ENCODE data around the gene SLC19A1.

Gene SLC19A1

DNA sequence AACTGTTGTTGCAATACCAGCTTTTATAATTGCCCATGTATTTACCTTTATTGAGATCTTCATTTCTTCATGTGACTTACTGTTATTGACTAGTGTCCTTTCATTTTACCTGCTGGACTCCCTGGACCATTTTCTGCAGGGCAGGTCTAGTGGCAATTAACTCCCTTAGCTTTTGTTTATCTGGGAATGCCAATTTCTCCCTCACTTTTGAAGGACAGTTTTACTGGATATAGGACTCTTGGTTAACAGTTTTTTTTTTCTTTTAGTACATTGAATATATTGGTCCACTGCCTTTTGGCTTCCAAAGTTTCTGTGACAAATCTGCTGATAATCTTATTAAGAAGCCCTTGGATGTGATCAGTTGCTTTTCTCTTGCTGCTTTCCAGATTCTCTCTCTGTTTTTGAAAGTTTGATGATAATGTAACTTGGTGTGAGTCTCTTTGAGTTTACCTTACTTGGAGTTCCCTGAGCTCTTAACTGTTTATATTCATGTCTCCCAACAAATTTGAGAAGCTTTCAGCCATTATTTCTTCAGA lies 80.4 kb downstream of the SLC19A1 start:
- no peak for DNase-seq

DNA sequence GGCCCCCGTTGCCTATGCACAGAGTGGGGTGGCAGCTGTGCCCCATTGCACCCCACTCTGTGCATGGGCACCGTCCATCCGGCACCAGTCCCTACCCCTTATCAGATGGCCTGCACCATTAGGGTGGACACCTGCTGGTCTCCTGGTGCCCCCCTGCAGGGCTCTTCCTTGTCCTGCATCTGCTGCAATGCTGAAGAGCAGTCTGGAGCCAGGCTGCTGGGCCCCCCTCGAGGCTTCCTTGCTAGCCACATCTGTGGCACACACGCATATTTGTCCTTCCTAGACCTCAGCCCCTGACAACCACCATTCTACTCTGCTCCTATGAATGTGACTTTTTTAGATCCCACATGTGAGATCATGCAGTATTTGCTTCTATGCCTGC lies 80.9 kb downstream of the SLC19A1 start:
- DNase-seq: no peak

DNA sequence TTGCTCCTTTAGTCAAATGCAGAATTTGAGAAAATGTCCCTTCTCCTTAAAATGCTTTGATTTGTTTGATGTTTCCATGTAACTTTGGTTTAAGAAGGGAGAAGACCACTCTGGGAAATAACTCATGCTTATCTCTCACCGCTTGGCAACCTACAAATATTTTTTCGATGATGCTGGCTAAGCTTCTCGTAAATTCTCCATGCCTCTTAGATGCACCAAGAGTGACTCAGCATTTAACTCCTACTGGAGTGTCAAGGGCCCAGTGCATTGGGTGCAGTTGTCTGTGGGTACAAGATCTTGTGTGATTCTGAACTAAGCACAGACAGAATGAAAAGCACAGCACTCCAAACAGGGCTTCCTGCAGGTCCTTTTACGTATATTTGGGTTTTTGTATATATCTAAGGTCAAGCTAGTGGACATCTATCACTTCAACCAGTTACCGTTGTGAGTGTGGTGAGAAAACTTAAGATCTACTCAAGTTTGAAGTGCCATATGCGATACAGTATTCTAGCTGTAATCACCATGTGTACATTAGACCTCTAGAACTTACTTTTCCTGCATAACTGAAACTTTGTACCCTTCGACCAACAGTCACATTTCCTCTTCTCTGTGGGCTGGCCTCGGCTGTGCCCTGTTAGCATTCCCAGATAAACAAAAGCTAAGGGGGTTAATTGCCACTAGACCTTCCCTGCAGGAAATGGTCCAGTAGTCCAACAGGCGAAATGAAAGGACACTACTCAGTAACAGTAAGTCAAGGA lies 81.5 kb downstream of the SLC19A1 start:
- no peak for DNase-seq

DNA sequence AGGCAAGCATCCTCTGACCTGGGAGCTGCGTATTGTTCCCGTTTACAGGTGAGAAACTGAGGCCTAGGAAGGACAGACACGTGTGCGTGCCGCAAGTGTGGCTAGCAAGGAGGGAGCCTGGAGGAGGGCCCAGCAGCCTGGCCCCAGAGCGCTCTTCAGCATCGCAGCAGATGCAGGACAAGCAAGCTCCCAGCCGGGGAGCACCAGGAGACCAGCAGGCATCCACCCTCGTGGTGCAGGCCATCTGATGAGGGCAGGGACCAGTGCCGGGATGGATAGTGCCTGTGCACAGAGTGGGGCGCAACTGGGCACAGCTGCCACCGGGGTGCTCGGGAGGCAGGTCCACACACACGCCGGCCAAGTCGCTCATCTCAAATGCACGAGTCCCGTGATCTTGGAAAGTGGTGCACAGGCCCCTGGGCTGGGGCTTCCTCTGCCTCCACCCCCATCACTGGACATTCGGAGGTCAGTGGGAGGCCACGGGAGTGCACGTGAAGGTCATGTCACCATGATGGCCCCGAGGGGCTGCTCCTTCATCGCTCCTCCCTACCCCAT lies 82.2 kb downstream of the SLC19A1 start:
- DNase-seq: no peak

DNA sequence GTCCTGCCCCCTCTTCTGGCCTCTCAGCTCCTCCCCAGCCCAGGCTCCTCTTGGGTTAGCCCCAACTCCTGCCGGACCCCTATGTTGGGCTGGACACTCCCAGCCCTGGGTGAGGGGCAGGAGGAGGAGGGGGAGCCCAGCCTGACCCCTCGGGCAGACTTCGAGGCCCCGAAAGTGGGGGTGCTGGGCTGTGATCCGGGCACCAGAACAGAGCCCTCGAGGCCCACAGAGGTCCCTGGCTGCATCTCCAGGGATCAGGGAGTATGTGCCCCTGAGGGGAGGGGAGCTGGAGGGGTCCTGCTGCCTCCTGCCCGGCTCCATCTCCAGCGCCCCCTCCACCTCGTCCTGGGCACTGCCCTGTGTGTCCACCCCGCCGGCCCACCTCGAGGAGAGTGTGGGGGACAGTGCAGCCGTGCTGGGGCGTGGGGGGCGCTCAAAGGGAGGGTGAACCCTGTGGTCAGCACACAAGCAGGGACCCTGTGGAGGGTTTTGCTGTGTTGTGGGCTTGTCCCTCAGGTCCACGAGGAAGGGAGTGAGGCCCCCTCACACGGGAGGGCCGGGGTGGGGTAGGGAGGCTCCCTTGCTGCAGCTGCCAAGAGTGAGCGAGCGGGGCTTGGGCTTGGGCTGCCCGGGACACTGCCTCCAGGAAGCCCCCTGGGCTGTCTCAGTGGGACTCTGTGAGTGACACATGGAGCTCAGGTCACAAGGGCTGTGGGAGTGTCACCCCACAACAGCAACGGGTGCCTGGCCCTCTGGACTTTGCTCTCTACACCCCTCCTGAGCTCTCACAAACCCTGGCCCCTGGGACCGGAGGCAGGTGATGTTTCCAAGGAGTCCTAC lies 82.8 kb downstream of the SLC19A1 start:
- no peak for DNase-seq

DNA sequence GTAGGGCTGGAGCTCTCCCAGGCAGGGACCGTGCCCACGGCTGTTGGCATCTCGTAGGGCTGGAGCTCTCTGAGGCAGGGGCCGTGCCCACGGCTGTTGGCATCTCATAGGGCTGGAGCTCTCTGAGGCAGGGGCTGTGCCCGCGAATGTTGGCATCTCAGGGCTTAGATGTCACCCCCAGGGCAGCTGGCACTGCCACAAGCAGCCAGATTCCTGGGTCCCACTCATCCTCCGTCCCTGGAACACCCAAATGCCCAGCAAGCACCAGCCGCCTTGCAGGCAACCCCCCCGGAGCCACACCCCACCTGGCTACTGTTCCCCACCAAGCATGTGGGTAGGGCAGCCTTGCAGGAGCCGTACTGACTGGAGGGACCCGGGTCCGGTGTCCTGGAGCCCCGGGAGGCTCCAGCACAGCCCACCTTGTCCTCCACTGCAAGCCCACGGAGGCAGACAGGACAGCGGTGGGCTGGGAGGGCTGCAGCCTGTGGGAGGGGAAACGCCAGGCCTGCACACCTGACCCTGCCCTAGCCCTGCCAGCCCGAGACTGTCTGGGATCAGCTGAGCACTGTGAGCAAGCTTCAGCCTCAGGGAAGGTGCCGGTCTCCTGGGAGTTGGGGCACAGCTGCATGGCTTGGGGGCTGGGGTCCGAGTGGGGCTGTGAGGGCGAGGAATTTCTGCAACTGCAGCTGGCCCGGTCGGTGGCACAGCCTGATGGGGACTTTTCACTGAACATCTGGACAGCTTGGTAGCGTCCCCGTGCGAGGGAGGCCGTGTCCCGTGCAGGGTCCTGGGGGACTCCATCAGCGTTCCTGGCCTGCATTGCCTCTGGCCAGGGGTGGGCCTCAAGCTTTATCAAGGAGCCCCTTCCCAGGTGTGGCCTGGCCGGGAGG lies 83.7 kb downstream of the SLC19A1 start:
- DNase-seq: no peak

DNA sequence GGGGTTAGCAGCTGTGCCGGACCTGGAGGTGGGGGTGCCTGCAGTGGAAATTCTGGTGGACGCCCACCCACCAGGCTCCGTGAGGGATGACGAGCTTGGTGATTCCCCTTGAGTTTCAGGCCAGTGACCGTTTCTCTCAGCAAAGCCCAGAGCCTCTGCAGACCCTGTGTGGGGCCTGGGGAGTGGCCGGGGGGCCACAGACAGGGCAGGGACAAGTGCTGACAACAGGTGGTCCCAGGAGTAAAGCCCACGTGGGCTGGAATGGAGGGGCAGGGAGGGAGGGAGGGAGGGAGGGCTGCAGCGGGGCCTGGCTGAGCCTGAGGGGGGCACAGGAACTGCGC lies 84.4 kb downstream of the SLC19A1 start:
- DNase-seq: no peak

DNA sequence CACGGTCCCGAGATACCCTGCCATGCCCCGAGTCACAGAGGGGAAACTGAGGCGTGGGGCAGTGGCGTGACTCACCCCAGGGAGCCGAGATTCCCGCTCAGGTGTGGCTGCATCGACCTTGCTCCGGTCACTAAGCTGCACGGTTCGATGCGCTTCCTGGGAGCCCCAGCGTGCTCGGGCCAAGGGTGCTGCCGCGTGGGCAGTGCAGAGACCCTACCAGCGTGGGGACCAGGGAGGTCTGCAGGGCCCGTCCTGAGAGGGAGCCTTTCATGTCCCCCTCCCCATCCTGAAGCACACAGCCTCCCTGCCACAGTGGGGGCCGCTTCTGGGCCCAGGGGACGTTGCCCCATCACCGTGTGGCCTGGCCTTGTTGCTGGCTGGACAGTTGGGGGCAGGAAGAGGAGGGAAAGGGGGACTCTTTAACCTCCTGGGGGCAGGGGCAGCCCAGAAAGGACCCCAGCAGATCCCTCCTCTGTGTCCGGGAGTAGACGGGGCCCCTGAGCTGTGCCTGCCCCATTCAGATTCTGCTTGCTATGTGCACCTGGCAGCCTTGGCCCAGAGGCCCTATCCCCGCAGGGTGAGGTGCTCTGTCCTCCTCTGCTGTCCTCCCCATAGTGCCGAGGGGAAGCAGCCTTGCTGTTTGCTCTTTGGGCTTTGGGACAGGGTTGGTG lies 84.9 kb downstream of the SLC19A1 start:
- no peak for DNase-seq

DNA sequence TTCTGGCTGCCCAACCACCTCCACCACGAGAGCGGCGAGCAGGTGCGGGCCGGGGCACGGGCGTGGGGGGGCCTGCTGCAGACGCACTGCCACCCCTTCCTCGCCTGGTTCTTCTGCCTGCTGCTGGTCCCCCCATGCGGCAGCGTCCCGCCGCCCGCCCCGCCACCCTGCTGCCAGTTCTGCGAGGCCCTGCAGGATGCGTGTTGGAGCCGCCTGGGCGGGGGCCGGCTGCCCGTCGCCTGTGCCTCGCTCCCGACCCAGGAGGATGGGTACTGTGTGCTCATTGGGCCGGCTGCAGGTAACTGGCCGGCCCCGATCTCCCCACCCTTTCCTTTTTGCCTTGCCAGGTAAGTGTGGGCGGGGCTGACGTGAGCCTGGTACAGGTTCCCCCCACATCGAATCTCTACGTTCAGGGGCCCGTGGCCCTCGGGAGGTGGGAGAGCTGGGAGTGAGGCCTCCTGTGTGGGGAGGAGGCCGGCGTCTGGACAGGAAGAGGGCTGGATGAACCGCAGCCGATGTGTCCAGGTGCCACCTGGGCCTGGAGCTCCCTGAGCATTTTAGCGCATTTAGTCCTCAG lies 85.6 kb downstream of the SLC19A1 start:
- no peak for DNase-seq

DNA sequence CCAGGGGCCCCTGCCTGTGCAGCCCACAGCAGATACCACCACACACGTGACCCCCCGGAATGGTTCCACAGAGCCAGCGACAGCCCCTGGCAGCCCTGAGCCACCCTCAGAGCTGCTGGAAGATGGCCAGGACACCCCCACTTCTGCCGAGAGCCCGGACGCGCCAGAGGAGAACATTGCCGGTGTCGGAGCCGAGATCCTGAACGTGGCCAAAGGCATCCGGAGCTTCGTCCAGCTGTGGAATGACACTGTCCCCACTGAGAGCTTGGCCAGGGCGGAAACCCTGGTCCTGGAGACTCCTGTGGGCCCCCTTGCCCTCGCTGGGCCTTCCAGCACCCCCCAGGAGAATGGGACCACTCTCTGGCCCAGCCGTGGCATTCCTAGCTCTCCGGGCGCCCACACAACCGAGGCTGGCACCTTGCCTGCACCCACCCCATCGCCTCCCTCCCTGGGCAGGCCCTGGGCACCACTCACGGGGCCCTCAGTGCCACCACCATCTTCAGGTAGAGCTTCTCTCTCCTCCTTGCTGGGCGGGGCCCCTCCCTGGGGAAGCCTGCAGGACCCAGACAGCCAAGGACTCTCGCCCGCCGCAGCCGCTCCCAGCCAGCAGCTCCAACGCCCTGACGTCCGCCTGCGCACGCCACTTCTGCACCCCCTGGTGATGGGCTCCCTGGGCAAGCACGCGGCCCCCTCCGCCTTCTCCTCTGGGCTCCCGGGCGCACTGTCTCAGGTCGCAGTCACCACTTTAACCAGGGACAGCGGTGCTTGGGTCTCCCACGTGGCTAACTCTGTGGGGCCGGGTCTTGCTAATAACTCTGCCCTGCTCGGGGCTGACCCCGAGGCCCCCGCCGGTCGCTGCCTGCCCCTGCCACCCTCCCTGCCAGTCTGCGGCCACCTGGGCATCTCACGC lies 86.3 kb downstream of the SLC19A1 start:
- no peak for DNase-seq

DNA sequence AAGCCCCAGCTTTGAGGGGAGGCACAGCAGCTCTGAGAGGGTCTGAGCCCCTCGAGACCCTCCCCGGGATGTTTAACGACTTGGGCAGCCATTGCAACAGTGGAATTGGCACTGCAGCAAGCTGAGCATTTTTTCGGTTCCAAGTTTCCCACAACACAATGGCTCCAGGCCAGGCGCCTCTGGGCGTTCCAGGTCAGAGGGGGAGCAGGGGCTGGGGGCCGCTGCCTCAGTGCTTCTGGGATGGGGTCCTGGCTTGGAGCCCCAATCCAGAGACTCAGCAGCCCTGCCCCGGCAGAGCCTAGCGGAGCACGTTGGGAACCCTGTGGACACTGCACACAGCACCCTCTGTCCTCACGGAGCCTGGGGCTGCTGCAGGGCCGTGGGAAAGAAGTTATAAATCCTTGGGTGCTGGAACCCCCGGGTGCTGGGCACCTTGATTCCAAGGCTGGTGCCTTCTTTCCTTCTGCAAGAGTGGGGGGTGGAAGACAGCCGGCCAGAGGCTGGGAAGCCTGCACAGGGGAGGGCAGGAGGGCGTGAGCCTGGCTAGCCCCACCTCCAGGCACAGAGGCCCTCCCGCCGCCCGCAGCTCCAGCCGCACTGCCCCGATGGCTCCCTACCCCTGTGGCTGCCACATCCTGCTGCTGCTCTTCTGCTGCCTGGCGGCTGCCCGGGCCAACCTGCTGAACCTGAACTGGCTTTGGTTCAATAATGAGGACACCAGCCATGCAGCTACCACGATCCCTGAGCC lies 87.1 kb downstream of the SLC19A1 start:
- no peak for DNase-seq

DNA sequence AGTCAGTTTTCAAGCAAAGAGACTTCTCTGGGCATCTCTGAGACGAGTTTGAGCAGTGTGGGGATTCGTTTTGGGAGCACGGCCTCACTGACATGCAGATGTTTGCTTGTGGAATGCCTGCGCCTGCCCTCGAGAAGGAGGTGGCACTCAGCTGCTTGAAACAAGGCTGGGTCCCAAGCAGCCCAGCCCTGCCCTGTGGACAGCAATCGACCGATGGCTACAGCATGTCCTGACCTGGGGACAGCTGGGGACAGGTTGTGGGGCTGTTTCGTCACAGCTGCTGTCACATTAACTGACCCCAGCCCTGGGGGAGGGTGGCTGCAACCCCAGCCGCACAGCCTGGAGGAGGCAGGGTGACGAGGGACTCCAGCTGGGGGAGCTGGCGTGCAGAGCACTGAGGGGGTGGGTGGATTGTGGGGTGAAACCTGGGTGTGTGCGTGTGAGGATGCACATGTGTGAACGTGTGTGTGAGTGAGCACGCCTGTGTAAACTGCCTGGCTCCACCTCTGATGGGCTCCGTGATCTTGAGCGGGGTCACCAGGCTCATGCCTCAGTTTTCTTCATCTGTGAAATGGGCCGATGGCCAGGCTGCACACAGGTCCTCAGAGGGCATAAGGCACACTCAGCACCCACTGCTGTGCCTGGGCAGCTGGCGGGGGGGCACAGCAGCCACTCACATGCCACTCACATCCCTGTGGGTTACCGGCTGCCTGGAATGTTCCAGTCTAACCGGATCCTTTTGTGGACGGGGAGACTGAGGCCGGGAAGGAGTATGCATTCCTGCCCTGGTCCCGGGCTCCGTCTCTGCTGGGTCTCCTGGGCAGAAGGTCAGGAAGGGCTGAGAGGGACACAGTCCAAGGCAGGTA lies 87.9 kb downstream of the SLC19A1 start:
- DNase-seq: no peak

DNA sequence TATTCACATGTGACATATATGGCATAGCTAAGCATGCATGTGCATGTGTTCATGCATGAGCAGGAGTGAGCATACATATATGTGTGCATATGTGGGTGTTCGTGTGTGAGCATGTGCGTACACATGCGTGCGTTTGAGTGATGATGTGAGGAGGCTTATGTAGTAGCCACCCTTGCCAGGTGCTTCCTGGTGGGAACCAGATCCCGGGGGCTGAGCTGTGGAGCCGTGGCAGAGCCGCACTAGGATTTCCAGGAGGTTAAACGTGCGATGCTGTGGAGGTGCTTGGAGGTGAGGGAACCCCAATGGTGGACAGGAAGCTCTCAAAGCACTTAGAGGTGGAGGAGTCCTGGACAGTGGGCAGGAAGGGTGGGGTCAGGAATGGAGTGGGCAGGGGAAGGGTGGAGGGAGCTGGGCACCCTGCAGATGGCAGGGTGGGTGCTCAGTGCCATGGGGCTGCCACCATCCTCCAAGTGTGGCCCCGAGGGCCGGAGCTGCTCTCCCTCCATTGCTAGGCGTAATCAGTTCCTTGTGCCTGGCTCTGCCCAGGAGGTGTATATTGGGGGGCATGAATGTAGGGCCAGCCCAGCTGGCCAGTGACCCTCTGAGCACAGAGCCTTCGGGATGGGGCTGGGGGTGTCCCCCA lies 88.8 kb downstream of the SLC19A1 start:
- DNase-seq: no peak

DNA sequence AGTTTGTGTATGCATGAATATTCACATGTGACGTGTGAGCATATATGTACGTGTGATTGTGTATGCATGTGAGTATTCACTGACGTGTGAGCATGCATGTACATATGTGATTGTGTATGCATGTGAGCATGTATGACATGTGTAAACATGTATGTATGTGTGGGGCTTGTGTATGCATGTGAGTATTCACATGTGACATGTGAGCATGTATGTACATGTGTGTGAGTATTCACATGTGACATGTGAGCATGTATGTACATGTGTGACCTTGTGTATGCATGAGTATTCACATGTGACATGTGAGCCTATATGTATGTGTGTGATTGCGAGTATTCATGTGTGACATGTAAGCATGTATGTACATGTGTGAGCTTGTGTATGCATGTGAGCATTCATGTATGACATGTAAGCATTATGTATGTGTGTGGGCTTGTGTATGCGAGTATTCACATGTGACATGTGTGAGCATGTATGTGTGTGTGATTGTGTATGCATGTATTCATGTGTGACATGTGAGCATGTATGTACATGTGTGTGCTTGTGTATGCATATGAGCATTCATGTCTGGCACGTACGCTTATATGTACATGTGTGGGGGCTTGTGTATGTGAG lies 89.4 kb downstream of the SLC19A1 start:
- DNase-seq: no peak

DNA sequence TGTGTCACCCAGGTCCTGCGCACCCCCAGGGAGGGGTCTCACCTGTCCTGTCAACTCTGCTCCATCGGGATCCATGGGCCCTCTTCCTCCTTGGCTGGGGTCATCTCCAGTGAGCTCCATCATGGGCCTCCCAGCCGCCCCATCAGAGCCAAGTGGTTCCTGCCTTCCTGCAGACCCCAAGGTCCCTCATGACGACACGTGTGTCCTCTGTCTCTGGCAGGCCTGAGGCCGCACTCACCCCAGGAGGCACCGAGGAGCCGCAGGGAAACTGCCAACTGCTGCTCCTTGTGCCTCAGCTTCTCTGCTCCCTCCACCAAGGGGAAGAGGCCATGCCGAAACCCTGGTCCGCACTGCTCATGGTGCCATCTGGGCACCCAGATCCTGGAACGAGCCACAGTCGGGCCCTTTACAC lies 90.5 kb downstream of the SLC19A1 start:
- DNase-seq: no peak

DNA sequence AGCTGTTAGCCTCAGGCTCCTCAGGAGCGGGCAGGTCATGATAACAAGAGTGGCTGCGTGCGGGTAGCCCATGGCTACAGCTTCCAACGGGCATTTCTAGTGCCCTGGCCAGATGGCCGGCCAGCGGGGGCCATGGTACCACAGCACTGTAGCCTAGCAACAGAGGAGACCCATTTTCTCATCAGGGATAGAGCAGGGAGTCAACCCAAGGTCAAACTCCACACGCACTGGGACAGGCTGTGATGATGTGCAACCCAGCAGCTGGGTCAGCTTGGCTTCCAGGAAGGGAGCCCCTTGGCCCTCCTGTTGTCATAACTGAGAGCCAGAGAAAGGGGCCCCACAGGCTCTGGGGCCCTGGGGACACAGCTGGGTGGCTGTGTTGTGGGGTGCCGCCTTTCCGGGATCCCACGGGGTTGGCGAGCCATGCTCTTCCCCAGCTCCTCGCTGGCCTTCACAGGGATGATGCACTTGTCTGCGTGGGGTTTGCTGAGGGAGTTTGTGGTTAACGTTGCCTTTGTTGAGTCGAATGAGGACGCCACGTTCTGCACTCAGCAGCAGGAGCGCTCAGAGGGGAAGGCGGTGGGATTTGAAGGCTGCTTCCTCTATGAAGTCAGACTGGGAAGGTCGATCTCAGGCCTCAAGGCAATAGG lies 91.0 kb downstream of the SLC19A1 start:
- no peak for DNase-seq

DNA sequence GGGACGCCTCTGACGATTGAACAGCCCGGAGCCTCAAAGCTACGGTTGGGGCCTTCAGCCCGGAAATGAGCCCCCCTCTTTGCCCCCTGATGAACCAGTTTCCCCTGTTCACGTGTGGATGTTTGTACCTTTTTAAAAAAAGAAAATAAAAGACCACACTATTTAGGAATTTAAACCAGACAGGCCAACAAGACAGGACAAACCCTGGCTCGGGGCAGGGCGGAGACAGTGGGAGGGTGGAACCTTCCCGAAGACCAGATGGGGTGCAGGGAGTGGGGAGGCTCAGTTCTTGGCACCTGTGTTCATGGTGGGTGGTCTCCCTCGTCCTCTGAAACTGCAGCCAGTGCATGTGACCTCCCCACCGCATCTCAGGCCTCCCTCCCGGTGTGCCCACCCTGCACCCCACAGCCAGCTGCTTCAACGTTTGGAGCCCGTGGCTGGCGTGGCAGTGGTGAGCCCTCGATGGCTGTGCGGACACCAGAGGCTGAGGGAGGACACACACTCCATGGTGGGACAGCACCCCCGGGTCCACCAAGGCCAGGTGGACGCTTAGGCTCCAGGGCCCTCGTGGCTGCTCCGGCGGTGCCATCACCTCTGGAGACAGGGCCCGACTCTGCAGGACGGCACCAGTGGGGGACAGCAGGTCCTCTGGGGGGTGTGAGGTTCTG lies 91.7 kb downstream of the SLC19A1 start:
- DNase-seq: no peak
